Esophagus squamous epithelium (tissue), 4 donors: Measurements from ENCODE around the gene CCDC88C.

Experiments used
- POLR2A ChIP-seq, 4 donors: fragments of 450-650 bp; IDR thresholded peaks; one replicate each; pipeline ENCODE4 v1.6.1; 2017; ENCODE audit warnings: antibody characterized with exemption in 4 of 4, mild to moderate bottlenecking in 4 of 4, moderate library complexity in 3 of 4
- TF ChIP-seq, protein P1 (sequence below), 6 experiments: fragments of 450-650 bp in 4 of 6; fragments of 200-600 bp in 2 of 6; sonication (generic) in 2 of 6; IDR thresholded peaks; one replicate each; pipeline ENCODE4 v1.5.1; 2016 to 2019; ENCODE audit warnings: antibody characterized with exemption in 6 of 6, mild to moderate bottlenecking in 4 of 6, moderate library complexity in 4 of 6

DNA sequence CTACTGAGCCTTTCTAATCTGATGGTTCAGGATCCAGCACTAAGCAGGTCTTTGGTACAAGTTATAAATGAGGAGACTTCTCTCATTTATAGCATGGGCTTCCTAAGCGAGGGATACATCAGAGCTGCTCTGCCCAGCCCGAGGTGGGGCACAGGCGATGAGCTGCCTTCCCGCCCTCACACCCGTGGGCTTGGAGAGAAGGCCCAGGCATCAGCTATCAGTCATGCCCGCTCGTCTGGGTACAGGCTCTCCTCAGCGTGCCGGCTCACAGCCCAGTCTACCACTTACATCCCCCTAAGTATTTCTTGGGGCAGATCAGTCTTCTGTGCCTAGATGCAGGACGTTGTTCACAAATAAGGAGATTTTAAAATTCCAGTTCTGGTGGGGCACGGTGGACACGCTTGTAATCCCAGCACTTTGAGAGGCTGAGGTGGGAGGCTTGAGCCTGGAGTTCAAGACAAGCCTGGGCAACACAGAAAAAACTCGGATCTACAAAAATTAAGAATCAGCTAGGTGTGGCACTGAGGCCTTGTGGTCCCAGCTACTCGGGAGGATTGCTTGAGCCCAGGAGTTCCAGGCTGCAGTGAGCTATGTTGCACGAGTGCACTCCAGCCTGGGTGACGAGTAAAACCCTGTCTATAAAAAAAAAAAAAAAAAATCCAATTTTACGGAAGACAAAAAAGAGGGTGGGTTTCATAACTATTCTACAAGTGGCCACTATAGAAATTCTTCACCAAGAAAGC lies 57.0 kb downstream of the CCDC88C start:
- TF ChIP-seq, protein P1, sequence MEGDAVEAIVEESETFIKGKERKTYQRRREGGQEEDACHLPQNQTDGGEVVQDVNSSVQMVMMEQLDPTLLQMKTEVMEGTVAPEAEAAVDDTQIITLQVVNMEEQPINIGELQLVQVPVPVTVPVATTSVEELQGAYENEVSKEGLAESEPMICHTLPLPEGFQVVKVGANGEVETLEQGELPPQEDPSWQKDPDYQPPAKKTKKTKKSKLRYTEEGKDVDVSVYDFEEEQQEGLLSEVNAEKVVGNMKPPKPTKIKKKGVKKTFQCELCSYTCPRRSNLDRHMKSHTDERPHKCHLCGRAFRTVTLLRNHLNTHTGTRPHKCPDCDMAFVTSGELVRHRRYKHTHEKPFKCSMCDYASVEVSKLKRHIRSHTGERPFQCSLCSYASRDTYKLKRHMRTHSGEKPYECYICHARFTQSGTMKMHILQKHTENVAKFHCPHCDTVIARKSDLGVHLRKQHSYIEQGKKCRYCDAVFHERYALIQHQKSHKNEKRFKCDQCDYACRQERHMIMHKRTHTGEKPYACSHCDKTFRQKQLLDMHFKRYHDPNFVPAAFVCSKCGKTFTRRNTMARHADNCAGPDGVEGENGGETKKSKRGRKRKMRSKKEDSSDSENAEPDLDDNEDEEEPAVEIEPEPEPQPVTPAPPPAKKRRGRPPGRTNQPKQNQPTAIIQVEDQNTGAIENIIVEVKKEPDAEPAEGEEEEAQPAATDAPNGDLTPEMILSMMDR (IDR thresholded peaks at IDR 0.05) = no peak
- no peak for TF ChIP-seq POLR2A (IDR thresholded peaks at IDR 0.05)
